HEK293 (cell line): ENCODE results near the gene MRPL20.

ENCODE experiments used
- BCL6B ChIP-seq: fragments of 450-650 bp; formaldehyde crosslinking; IDR thresholded peaks from 2 replicates; pipeline ENCODE4 v1.5.1; 2017; ENCODE audit warnings: missing biosample characterization, missing genetic modification characterization
- FEZF1 ChIP-seq: fragments of 450-650 bp; formaldehyde crosslinking; IDR thresholded peaks from 2 replicates; pipeline ENCODE4 v1.5.1; 2016; ENCODE audit warnings: missing biosample characterization, missing genetic modification characterization
- GLI4 ChIP-seq: fragments of 450-650 bp; formaldehyde crosslinking; IDR thresholded peaks from 2 replicates; pipeline ENCODE4 v1.5.1; 2016; ENCODE audit warnings: missing biosample characterization, missing genetic modification characterization
- KLF8 ChIP-seq: fragments of 450-650 bp; formaldehyde crosslinking; IDR thresholded peaks from 2 replicates; pipeline ENCODE4 v1.5.1; 2016; ENCODE audit warnings: missing biosample characterization, missing genetic modification characterization
- OSR2 ChIP-seq: fragments of 450-650 bp; formaldehyde crosslinking; IDR thresholded peaks from 2 replicates; pipeline ENCODE4 v1.5.1; 2016; ENCODE audit warnings: missing biosample characterization, missing genetic modification characterization
- PRDM6 ChIP-seq: fragments of 450-650 bp; formaldehyde crosslinking; IDR thresholded peaks from 2 replicates; pipeline ENCODE4 v1.5.1; 2017; ENCODE audit warnings: missing biosample characterization, missing genetic modification characterization
- SP2 ChIP-seq: fragments of 450-650 bp; formaldehyde crosslinking; IDR thresholded peaks from 2 replicates; pipeline ENCODE4 v1.5.1; 2016; ENCODE audit warnings: missing biosample characterization, missing genetic modification characterization
- SP3 ChIP-seq: fragments of 450-650 bp; formaldehyde crosslinking; IDR thresholded peaks from 2 replicates; pipeline ENCODE4 v1.5.1; 2016; ENCODE audit warnings: missing biosample characterization, missing genetic modification characterization
- ZBTB48 ChIP-seq: fragments of 450-650 bp; formaldehyde crosslinking; IDR thresholded peaks from 2 replicates; pipeline ENCODE4 v1.5.1; 2016; ENCODE audit warnings: missing biosample characterization, missing genetic modification characterization
- ZIC2 ChIP-seq: fragments of 450-650 bp; formaldehyde crosslinking; IDR thresholded peaks from 2 replicates; pipeline ENCODE4 v1.5.1; 2016; ENCODE audit warnings: missing biosample characterization, missing genetic modification characterization
- ZNF112 ChIP-seq: fragments of 450-650 bp; formaldehyde crosslinking; IDR thresholded peaks from 2 replicates; pipeline ENCODE4 v1.5.0; 2017; ENCODE audit warnings: missing biosample characterization, missing genetic modification characterization
- ZNF174 ChIP-seq: fragments of 450-650 bp; formaldehyde crosslinking; IDR thresholded peaks from 2 replicates; pipeline ENCODE4 v1.5.0; 2017; ENCODE audit warnings: missing biosample characterization, mild to moderate bottlenecking, missing genetic modification characterization
- ZNF175 ChIP-seq: fragments of 450-650 bp; formaldehyde crosslinking; IDR thresholded peaks from 2 replicates; pipeline ENCODE4 v1.5.1; 2016; ENCODE audit warnings: missing biosample characterization, missing genetic modification characterization
- ZNF184 ChIP-seq: fragments of 450-650 bp; IDR thresholded peaks from 2 replicates; pipeline ENCODE4 v1.5.1; 2018; ENCODE audit warnings: missing biosample characterization, mild to moderate bottlenecking, missing genetic modification characterization
- ZNF274 ChIP-seq, 2 experiments: fragments of 200-500 bp in 1 of 2; fragments of 450-650 bp in 1 of 2; sonication (Bioruptor generic) in 1 of 2; formaldehyde crosslinking in 1 of 2; IDR thresholded peaks; 2 replicates each; pipeline versions ENCODE4 v1.5.1 to v1.6.1; 2014 to 2016; ENCODE audit warnings: borderline replicate concordance in 1 of 2, inconsistent platforms in 1 of 2, low read length in 1 of 2, missing biosample characterization in 1 of 2, missing genetic modification characterization in 1 of 2
- ZNF280D ChIP-seq: fragments of 450-650 bp; formaldehyde crosslinking; IDR thresholded peaks from 2 replicates; pipeline ENCODE4 v1.5.1; 2016; ENCODE audit warnings: missing biosample characterization, missing genetic modification characterization
- ZNF404 ChIP-seq: fragments of 450-650 bp; formaldehyde crosslinking; IDR thresholded peaks from 2 replicates; pipeline ENCODE4 v1.5.1; 2017; ENCODE audit warnings: missing biosample characterization, missing genetic modification characterization
- ZNF449 ChIP-seq: fragments of 450-650 bp; formaldehyde crosslinking; IDR thresholded peaks from 2 replicates; pipeline ENCODE4 v1.5.1; 2017; ENCODE audit warnings: missing biosample characterization, mild to moderate bottlenecking, missing genetic modification characterization, moderate library complexity
- ZNF549 ChIP-seq: fragments of 450-650 bp; IDR thresholded peaks from 2 replicates; pipeline ENCODE4 v1.5.1; 2018; ENCODE audit warnings: missing biosample characterization, missing genetic modification characterization, mild to moderate bottlenecking, inconsistent platforms, moderate library complexity
- ZNF555 ChIP-seq: fragments of 450-650 bp; formaldehyde crosslinking; conservative IDR thresholded peaks from 2 replicates; pipeline ENCODE4 v1.5.1; 2017; ENCODE audit warnings: missing biosample characterization, mild to moderate bottlenecking, missing genetic modification characterization, inconsistent platforms
- ZNF600 ChIP-seq: fragments of 450-650 bp; formaldehyde crosslinking; IDR thresholded peaks from 2 replicates; pipeline ENCODE4 v1.5.1; 2016; ENCODE audit warnings: missing biosample characterization, missing genetic modification characterization
- ZNF639 ChIP-seq: fragments of 450-650 bp; formaldehyde crosslinking; IDR thresholded peaks from 2 replicates; pipeline ENCODE4 v1.5.1; 2016; ENCODE audit warnings: missing biosample characterization, missing genetic modification characterization
- ZNF660 ChIP-seq: fragments of 450-650 bp; IDR thresholded peaks from 2 replicates; pipeline ENCODE4 v1.5.1; 2018; ENCODE audit warnings: missing biosample characterization, mild to moderate bottlenecking, missing genetic modification characterization
- ZSCAN16 ChIP-seq: fragments of 450-650 bp; formaldehyde crosslinking; IDR thresholded peaks from 2 replicates; pipeline ENCODE4 v1.5.1; 2016; ENCODE audit warnings: missing biosample characterization, missing genetic modification characterization
- ZSCAN18 ChIP-seq: fragments of 450-650 bp; formaldehyde crosslinking; IDR thresholded peaks from 2 replicates; pipeline ENCODE4 v1.5.1; 2016; ENCODE audit warnings: missing biosample characterization, missing genetic modification characterization
- ZSCAN4 ChIP-seq: fragments of 450-650 bp; formaldehyde crosslinking; IDR thresholded peaks from 2 replicates; pipeline ENCODE4 v1.5.1; 2017; ENCODE audit warnings: missing biosample characterization, missing genetic modification characterization

The MRPL20 gene

GRCh38 chr1:1353389-1354151, 53.5 kb downstream of the MRPL20 start (continued):
- TF ChIP-seq OSR2 (tag by site-specific recombination) (no peak; the same call in 1 of the 2 replicates), ZNF174 (tag by site-specific recombination) (no peak), ZSCAN18 (tag by site-specific recombination) (no peak), ZBTB48 (tag by site-specific recombination) (no peak), ZNF404 (no peak), KLF8 (tag by site-specific recombination) (peak; percentile 58; the same call in 1 of the 2 replicates), ZNF549 (tag by site-specific recombination) (no peak), SP2 (tag by site-specific recombination) (peak; percentile 9), FEZF1 (tag by site-specific recombination) (no peak), ZSCAN4 (tag by site-specific recombination) (no peak), GLI4 (tag by site-specific recombination) (no peak), ZNF175 (tag by site-specific recombination) (no peak), ZNF112 (no peak), ZSCAN16 (tag by site-specific recombination) (no peak), ZNF600 (tag by site-specific recombination) (peak; percentile 67), ZNF280D (tag by site-specific recombination) (no peak), BCL6B (tag by site-specific recombination) (no peak), PRDM6 (tag by site-specific recombination) (no peak), SP3 (tag by site-specific recombination) (no peak), ZIC2 (tag by site-specific recombination) (peak; percentile 87), ZNF184 (tag by site-specific recombination) (no peak), ZNF639 (tag by site-specific recombination) (no peak), ZNF449 (tag by site-specific recombination) (no peak), ZNF274 (IDR thresholded peaks at IDR 0.05; ENCODE audit: low read length) (no peak), ZNF274 (tag by site-specific recombination; IDR thresholded peaks at IDR 0.05; ENCODE audit: borderline replicate concordance) (no peak), ZNF555 (tag by site-specific recombination) (no peak), ZNF660 (no peak)
